SK-N-SH (cell line): ENCODE results near the gene NRDC.

Source experiments
- CTCF ChIP-seq: fragments of 200-600 bp; sonication (generic); IDR thresholded peaks from 2 replicates; pipeline ENCODE4 v1.6.1; 2017; ENCODE audit warnings: antibody characterized with exemption, mild to moderate bottlenecking, moderate library complexity
- GABPA ChIP-seq: IDR thresholded peaks from 2 replicates; pipeline ENCODE4 v1.4.0; 2012; ENCODE audit warnings: low read depth, mild to moderate bottlenecking
- POLR2AphosphoS5 ChIP-seq: IDR thresholded peaks from 2 replicates; pipeline ENCODE4 v1.6.1; 2012; ENCODE audit warnings: low read depth, low read length
- RCOR1 ChIP-seq: fragments of 150-350 bp; IDR thresholded peaks from 2 replicates; pipeline ENCODE4 v1.6.1; 2017; ENCODE audit warnings: antibody characterized with exemption, low read length
- REST ChIP-seq: IDR thresholded peaks from 2 replicates; pipeline ENCODE4 v1.6.1; 2012; ENCODE audit warnings: mild to moderate bottlenecking, low read depth, low read length, moderate library complexity
- SMC3 ChIP-seq: IDR thresholded peaks from 2 replicates; pipeline ENCODE4 v1.6.1; 2012; ENCODE audit warnings: low read depth, low read length, improper control_type of control experiment
- YY1 ChIP-seq: IDR thresholded peaks from 2 replicates; pipeline ENCODE4 v1.4.0; 2012; ENCODE audit warnings: low read depth, mild to moderate bottlenecking
- TF ChIP-seq, protein P1 (sequence below): fragments of 150-350 bp; IDR thresholded peaks from 2 replicates; pipeline ENCODE4 v1.6.1; 2016; ENCODE audit warnings: mild to moderate bottlenecking, low read depth, low read length

- TF ChIP-seq RCOR1 = no peak
- no peak for TF ChIP-seq POLR2AphosphoS5
- TF ChIP-seq, protein P1, sequence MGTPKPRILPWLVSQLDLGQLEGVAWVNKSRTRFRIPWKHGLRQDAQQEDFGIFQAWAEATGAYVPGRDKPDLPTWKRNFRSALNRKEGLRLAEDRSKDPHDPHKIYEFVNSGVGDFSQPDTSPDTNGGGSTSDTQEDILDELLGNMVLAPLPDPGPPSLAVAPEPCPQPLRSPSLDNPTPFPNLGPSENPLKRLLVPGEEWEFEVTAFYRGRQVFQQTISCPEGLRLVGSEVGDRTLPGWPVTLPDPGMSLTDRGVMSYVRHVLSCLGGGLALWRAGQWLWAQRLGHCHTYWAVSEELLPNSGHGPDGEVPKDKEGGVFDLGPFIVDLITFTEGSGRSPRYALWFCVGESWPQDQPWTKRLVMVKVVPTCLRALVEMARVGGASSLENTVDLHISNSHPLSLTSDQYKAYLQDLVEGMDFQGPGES = no peak
- no peak for TF ChIP-seq REST
- no peak for TF ChIP-seq CTCF
- TF ChIP-seq YY1 = no peak
- TF ChIP-seq SMC3 = no peak
- TF ChIP-seq GABPA = no peak
These were observed 38.3 kb upstream of the NRDC start for GRCh38 chr1:51916587-51917405.
